HepG2 (cell line): Measurements from ENCODE around the gene LRRC70. TPM values are rescaled to one million over a fixed set of nuclear protein-coding genes. Genes with fewer than 3 reads are reported as not detected.

Experiments
- ATAC-seq: fragments of 200-7000 bp; cut with Tn5 transposase; 3 replicates; pipeline ENCODE4 v1.9.1; 2020; ENCODE audit warnings: mild to moderate bottlenecking, moderate library complexity
- BruUV-seq: library from RNA; stranded (reverse); fragments of 400-500 nt; replicated peaks from 2 replicates; lab custom pipeline; 2021; lab: Mats Ljungman, UMichigan
- CTCF ChIA-PET: fragments of 300-600 bp; formaldehyde crosslinking; extraction: SDS; loops from one replicate; lab custom pipeline; 2021; ENCODE audit warnings: low total read pairs, inconsistent platforms, low intra/inter-chr PET ratio; lab: Yijun Ruan, JAX
- POLR2A ChIA-PET: fragments of 350-600 bp; sonication (Branson Sonifier 250); formaldehyde crosslinking; loops from one replicate; lab custom pipeline; 2020; ENCODE audit warnings: antibody characterized with exemption, inconsistent platforms; lab: Yijun Ruan, JAX
- DNase-seq: peaks from one replicate; pipeline ENCODE4 v3.0.0-alpha.2; 2015; ENCODE audit warnings: low spot score
- FAIRE-seq: peaks from 3 replicates; lab custom pipeline; 2011; peaks lifted over from hg19 to GRCh38; lab: Jason Lieb, UNC
- H2AFZ ChIP-seq: one replicate; pipeline ENCODE4 v1.6.1; 2011; ENCODE audit warnings: low read length, inconsistent platforms
- H3K27ac ChIP-seq: fragments of 300-600 bp; 3 replicates; pipeline ENCODE4 v1.8.0; 2011; ENCODE audit warnings: mixed run types, mild to moderate bottlenecking, mixed read lengths, low read length, inconsistent platforms; ENCODE audit not compliant: insufficient read depth; ENCODE audit errors: extremely low read length
- H3K27me3 ChIP-seq, 2 experiments: fragments of 200-600 bp in 1 of 2; 2 replicates in 1 of 2; 3 replicates in 1 of 2; pipeline versions ENCODE4 v1.6.0 to v1.8.0; 2011; ENCODE audit warnings: low read length in 2 of 2, mild to moderate bottlenecking in 2 of 2, moderate library complexity in 2 of 2, inconsistent platforms in 1 of 2; ENCODE audit not compliant: insufficient read depth in 2 of 2, control insufficient read depth in 1 of 2
- H3K36me3 ChIP-seq, 2 experiments: fragments of 200-600 bp in 1 of 2; replicated peaks in 1 of 2; 2 replicates in 1 of 2; 3 replicates in 1 of 2; pipeline versions ENCODE4 v1.5.1 to v1.8.0; 2011; ENCODE audit warnings: low read length in 2 of 2, inconsistent platforms in 1 of 2; ENCODE audit not compliant: insufficient read depth in 2 of 2, control insufficient read depth in 1 of 2
- H3K4me1 ChIP-seq: 2 replicates; pipeline ENCODE4 v1.5.1; 2012; ENCODE audit warnings: low read length, inconsistent platforms; ENCODE audit not compliant: insufficient read depth
- H3K4me2 ChIP-seq: 2 replicates; pipeline ENCODE4 v1.6.0; 2011; ENCODE audit warnings: low read depth, low read length, inconsistent platforms
- H3K4me3 ChIP-seq, 3 experiments: fragments of 200-600 bp in 1 of 3; sonication (generic), shearing (Covaris generic) in 1 of 3; replicated peaks in 1 of 3; 2 replicates each; pipeline ENCODE4 v1.5.1; 2011 to 2016; ENCODE audit warnings: low read length in 3 of 3, inconsistent platforms in 2 of 3, low read depth in 2 of 3, mild to moderate bottlenecking in 2 of 3, control low read depth in 1 of 3, mixed read lengths in 1 of 3; ENCODE audit not compliant: insufficient read depth in 1 of 3
- H3K79me2 ChIP-seq: one replicate; pipeline ENCODE4 v1.6.1; 2011; ENCODE audit warnings: low read length, inconsistent platforms; ENCODE audit not compliant: insufficient read depth
- H3K9ac ChIP-seq: 2 replicates; pipeline ENCODE4 v1.6.0; 2011; ENCODE audit warnings: mild to moderate bottlenecking, low read depth, low read length, inconsistent platforms; ENCODE audit not compliant: insufficient read depth
- H3K9me3 ChIP-seq: 2 replicates; pipeline ENCODE4 v1.5.1; 2012; ENCODE audit warnings: mild to moderate bottlenecking, low read length
- H4K20me1 ChIP-seq: 2 replicates; pipeline ENCODE4 v1.6.0; 2011; ENCODE audit warnings: inconsistent platforms, mild to moderate bottlenecking, low read length, moderate library complexity; ENCODE audit not compliant: insufficient read depth
- FOSL2 ChIP-seq: sonication (generic); formaldehyde crosslinking; IDR thresholded peaks from 2 replicates; pipeline ENCODE4 v1.4.0; 2020; ENCODE audit warnings: missing genetic modification reagents
- IKZF4 ChIP-seq: sonication (generic); formaldehyde crosslinking; IDR thresholded peaks from 2 replicates; pipeline ENCODE4 v1.5.1; 2020; ENCODE audit warnings: borderline replicate concordance, mild to moderate bottlenecking, low read depth, missing genetic modification reagents; ENCODE audit errors: not compliant biosample characterization
- KDM3A ChIP-seq: IDR thresholded peaks from 2 replicates; pipeline ENCODE4 v1.6.1; 2018; ENCODE audit warnings: low read depth, missing compliant biosample characterization
- ZFP90 ChIP-seq: sonication (generic); formaldehyde crosslinking; IDR thresholded peaks from 2 replicates; pipeline ENCODE4 v1.8.0; 2022; ENCODE audit warnings: missing genetic modification reagents, mild to moderate bottlenecking, inconsistent platforms, borderline replicate concordance
- ZNF350 ChIP-seq: sonication (generic); formaldehyde crosslinking; IDR thresholded peaks from 2 replicates; pipeline ENCODE4 v1.4.0; 2020; ENCODE audit warnings: mild to moderate bottlenecking, low read depth, missing genetic modification reagents, borderline replicate concordance
- ZNF468 ChIP-seq: sonication (generic); formaldehyde crosslinking; IDR thresholded peaks from 2 replicates; pipeline ENCODE4 v1.8.0; 2022; ENCODE audit warnings: mild to moderate bottlenecking, moderate library complexity, missing genetic modification reagents
- ZNF549 ChIP-seq: sonication (generic); formaldehyde crosslinking; IDR thresholded peaks from 2 replicates; pipeline ENCODE4 v1.5.0; 2020; ENCODE audit warnings: missing genetic modification reagents
- WGBS: methylation state at CpG from one replicate; pipeline ENCODE4 v1.1.6; 2017; ENCODE audit warnings: low lambda C conversion rate; 5-methylcytosine and 5-hydroxymethylcytosine counted together
- in situ Hi-C: cut with HindIII; loops from 2 replicates; pipeline ENCODE4 v1.10.0; 2017; ENCODE audit warnings: low pct_unique_long_range_greater_than_20kb; ENCODE audit not compliant: extremely low pct_ligation_motif_present
- intact Hi-C: fragments of 100-400 bp; cut with micrococcal nuclease; formaldehyde crosslinking; loops from one replicate; pipeline ENCODE4 v1.10.0; 2022; ENCODE audit not compliant: unreplicated experiment
- polyA plus RNA-seq, 8 experiments: library from polyadenylated mRNA; depleted of rRNA in 3 of 8; stranded (reverse) in 7 of 8; unstranded in 1 of 8; fragments of >200 nt; fragmentation: Illumina TruSeq in 4 of 8; extraction: Trizol in 4 of 8; gene quantifications; 2 replicates each; pipeline versions ENCODE4 v1.2.1 to v1.2.3, GENCODE V29; 2011 to 2016; ENCODE audit warnings: low read depth in 4 of 8, missing spikeins in 1 of 8, mixed read lengths in 1 of 8; ENCODE audit not compliant: insufficient read depth in 1 of 8
- total RNA-seq, 5 experiments: library from RNA; depleted of rRNA; stranded (reverse); fragments of >200 nt; fragmentation: Illumina TruSeq; extraction: Trizol; gene quantifications; 2 replicates each; pipeline ENCODE4 v1.2.3, GENCODE V29; 2016; ENCODE audit warnings: low read depth in 1 of 5
- TF ChIP-seq, protein P1 (sequence below): sonication (generic); formaldehyde crosslinking; IDR thresholded peaks from 2 replicates; pipeline ENCODE4 v1.5.0; 2020; ENCODE audit warnings: mild to moderate bottlenecking, missing genetic modification reagents

The LRRC70 gene
- total and polyA plus RNA-seq, 2 of the 13 experiments (the other 11 are each of a cell fraction or from before 2014, with no cell fraction given), result 0.05 to 0.71 TPM

DNA sequence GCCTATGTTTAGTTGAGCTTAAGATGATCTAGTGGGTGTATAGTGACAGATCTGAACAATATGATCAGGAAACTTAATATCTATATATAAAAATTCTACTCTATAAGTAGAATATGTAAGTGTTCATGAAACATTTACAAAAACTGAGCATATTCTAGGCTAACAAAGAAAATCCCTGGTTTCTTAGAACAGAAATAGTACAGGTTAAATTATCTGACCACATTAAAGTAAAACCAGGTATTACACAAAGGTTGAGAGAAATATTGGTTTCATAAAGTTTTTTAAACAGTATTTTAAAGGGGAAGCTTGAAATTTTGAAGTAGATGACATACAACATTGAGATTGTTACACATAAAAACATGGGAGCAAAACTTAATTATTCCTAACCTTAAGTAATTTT lies 39.3 kb downstream of the LRRC70 start (continued):
- no peak for TF ChIP-seq FOSL2 (CRISPR knock-in tag)
- no peak for TF ChIP-seq ZNF350
- no peak for TF ChIP-seq ZFP90 (CRISPR knock-in tag)

DNA sequence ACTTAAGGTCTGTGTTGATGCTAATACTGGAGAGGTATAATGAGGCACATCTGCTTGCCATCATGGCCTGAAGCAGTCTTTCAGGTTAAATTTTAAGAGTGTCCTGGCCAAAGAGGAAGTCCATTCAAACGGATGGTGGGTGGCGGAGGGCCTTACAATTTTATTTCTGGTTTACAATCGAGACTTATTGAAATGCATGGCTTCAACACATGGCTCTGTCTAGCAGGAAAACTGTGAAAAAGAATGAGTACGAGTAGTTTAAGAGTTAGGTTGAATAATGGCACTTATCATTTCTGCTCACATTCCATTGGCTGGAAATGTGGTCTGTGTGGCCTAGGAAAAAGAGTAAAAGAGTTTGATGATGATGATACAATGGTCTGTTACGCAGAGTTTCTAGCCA lies 42.1 kb downstream of the LRRC70 start:
- no peak overlapping the region for H2AFZ ChIP-seq
- no peaks in the 10 kb centered on the region for H3K4me1 ChIP-seq
- H3K9me3 ChIP-seq, result no peaks in the 10 kb centered on the region
- H3K27ac ChIP-seq, result no peak overlapping the region
- ChIA-PET CTCF (no interaction called here), POLR2A (no interaction called here)
- no peak for TF ChIP-seq IKZF4
- TF ChIP-seq, protein P1, sequence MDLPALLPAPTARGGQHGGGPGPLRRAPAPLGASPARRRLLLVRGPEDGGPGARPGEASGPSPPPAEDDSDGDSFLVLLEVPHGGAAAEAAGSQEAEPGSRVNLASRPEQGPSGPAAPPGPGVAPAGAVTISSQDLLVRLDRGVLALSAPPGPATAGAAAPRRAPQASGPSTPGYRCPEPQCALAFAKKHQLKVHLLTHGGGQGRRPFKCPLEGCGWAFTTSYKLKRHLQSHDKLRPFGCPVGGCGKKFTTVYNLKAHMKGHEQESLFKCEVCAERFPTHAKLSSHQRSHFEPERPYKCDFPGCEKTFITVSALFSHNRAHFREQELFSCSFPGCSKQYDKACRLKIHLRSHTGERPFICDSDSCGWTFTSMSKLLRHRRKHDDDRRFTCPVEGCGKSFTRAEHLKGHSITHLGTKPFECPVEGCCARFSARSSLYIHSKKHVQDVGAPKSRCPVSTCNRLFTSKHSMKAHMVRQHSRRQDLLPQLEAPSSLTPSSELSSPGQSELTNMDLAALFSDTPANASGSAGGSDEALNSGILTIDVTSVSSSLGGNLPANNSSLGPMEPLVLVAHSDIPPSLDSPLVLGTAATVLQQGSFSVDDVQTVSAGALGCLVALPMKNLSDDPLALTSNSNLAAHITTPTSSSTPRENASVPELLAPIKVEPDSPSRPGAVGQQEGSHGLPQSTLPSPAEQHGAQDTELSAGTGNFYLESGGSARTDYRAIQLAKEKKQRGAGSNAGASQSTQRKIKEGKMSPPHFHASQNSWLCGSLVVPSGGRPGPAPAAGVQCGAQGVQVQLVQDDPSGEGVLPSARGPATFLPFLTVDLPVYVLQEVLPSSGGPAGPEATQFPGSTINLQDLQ (CRISPR knock-in tag), result no peak
- no peak for TF ChIP-seq ZNF468
- no peak for TF ChIP-seq KDM3A (CRISPR knock-in tag)
- no peak for TF ChIP-seq ZNF549 (CRISPR knock-in tag)
- ATAC-seq, result no peak
- in situ Hi-C loops, result no loop called here
- no peaks in the 10 kb centered on the region for H3K79me2 ChIP-seq
- WGBS, result over 99% methylated on average over 5 of the region's 5 CpGs
- no peak overlapping the region for H3K4me3 ChIP-seq
- intact Hi-C loops, result no loop called here
- no peaks in the 10 kb centered on the region for H3K27me3 ChIP-seq
- H3K9ac ChIP-seq, result no peak overlapping the region
- no peak overlapping the region for H3K4me2 ChIP-seq
- FAIRE-seq, result no peak
- H4K20me1 ChIP-seq, result no peaks in the 10 kb centered on the region
- no TSS peak for BruUV-seq
- H3K36me3 ChIP-seq, result no peaks in the 10 kb centered on the region
- no peak for DNase-seq
